ENCODE measurements around the gene PDZRN4.

GRCh38 chr12:41530441-41530840 is 342.3 kb downstream of the PDZRN4 start:
- TF ChIP-seq CTCF (IDR thresholded peaks at IDR 0.05) (no peak), POLR2A (IDR thresholded peaks at IDR 0.05) (no peak), EP300 (IDR thresholded peaks at IDR 0.05) (no peak)

Data from stomach (tissue), 4 donors.